ENCODE results near the gene UBE2U.

Gene UBE2U

DNA sequence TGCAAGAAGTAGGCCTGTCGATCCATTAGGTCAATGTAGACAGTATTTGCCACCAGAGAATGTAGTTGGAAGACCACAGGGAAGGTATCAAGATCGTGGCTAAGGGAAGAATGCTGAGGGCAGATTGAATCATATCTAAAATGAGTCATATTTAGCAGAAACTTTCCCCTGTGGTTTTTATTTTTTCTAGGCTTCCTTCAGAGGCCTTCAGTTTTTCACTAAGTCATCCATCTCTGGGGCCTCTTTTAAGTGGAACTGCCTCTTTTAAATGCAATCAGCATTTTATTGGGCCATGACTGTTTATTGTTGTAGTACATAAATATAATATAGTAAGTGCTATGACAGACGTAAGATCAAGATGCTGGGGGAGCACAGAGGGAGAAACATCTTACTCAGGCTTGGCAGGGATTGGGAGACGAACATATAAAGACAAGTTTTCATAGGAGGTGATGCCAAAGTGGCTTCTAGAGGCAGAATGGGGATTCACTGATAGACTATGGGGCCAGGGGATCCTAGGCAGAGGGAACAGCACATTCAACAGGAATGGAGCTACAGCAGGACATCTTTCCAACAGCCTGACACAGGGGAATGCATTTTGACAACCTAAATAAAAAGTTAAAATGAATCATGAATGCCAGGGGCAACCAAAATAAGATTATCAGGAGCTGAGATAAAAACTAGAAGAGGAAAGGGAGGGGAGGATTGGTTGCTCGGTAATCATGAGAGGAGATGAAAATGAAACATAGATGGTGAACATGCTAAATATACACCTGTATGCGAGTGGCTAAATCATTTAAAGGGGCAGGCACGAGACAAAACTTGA, 20.1 kb downstream of the UBE2U start:
- no peak for TF ChIP-seq CEBPB (IDR thresholded peaks at IDR 0.05)

DNA sequence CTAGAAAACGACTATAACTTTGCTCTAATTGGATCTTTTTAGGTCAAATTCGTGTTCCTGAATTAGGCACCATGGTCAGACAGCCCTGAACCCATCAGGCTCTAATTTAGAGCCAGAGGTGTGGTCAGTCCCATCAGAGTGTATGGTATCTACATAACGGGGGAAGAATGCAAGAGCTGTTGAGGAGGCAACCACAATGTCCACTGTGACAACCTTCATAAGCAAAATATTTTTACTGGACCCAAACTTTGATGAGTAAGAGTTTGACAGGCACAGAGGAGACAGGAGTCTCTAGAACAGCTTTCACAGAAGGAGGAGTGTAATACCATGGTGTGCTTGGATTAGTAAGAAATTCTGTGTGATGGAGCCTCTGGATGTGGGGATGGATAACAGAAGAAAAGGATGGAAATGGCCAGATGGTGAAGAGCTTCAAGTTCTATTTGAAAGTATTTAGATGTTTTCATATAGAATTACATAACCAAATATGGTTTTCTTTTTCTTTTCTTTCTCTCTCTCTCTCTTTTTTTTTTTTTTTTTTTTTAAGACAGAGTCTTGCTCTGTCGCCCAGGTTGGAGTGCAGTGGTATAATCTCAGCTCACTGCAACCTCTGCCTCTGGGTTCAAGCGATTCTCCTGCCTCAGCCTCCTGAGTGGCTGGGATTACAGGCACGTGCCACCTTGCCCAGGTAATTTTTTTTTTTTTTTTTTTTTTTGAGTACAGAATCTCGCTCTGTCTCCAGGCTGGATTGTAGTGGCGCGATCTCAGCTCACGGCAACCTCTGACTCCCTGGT, 24.9 kb downstream of the UBE2U start:
- TF ChIP-seq, protein P1, sequence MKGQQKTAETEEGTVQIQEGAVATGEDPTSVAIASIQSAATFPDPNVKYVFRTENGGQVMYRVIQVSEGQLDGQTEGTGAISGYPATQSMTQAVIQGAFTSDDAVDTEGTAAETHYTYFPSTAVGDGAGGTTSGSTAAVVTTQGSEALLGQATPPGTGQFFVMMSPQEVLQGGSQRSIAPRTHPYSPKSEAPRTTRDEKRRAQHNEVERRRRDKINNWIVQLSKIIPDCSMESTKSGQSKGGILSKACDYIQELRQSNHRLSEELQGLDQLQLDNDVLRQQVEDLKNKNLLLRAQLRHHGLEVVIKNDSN (IDR thresholded peaks at IDR 0.05): no peak
- TF ChIP-seq YY1 (IDR thresholded peaks at IDR 0.05; ENCODE audit: low read depth) (no peak), CREB1 (IDR thresholded peaks at IDR 0.05; ENCODE audit: low read depth) (no peak), NFIC (IDR thresholded peaks at IDR 0.05) (no peak), EGR1 (IDR thresholded peaks at IDR 0.05) (no peak), TAF1 (IDR thresholded peaks at IDR 0.05; ENCODE audit: low read depth) (no peak), EP300 (IDR thresholded peaks at IDR 0.05; ENCODE audit: borderline replicate concordance) (no peak), FOXM1 (IDR thresholded peaks at IDR 0.05; ENCODE audit: borderline replicate concordance, low read depth) (no peak), TCF12 (IDR thresholded peaks at IDR 0.05; ENCODE audit: low read depth) (no peak), ZBTB7A (IDR thresholded peaks at IDR 0.05; ENCODE audit: low read depth) (no peak)

DNA sequence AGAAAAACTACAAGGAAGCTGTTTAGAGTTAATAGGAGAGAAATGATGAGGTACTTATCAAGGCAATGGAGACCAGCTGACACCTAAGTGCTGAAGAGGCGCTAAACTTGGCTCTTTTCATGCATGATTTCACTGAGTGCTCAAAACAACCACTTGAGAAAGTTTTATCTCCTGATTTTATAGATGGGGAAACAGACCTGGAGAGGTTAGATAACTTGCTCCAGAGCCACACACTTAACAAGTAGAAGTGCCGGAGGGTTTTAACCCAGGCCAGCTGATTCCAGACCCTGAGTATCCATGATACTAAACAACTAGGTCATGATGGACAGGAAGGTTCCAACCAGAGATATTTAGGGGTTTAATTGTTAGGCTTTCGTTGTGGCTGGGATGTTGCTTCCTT, 25.9 kb downstream of the UBE2U start:
- TF ChIP-seq YY1 (IDR thresholded peaks at IDR 0.05; ENCODE audit: low read depth): no peak
- no peak for TF ChIP-seq EP300 (IDR thresholded peaks at IDR 0.05; ENCODE audit: borderline replicate concordance)
- TF ChIP-seq ZBTB7A (IDR thresholded peaks at IDR 0.05; ENCODE audit: low read depth): no peak
- no peak for TF ChIP-seq TEAD4 (IDR thresholded peaks at IDR 0.05)

DNA sequence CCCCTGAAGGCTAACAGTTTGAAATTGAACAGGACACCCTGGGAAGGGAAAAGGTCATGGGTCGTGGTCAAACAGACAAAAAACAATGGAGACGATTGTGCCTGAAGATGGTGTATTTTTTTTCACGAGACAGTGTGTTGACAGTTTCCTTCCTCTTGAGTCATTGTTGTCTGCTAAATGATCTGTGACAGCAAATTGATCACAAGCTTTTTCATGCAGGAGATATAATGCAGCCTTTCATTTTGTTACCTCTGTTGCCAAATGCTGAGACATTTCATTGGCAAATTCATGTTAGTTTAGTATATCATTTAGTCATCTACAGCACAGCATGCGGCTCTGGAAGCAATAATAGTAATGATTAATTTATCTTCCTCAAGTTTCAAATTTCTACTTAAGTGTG, 27.7 kb downstream of the UBE2U start:
- TF ChIP-seq TCF12 (IDR thresholded peaks at IDR 0.05; ENCODE audit: low read depth) (peak; percentile 54; the same call in 1 of the 2 replicates), EP300 (IDR thresholded peaks at IDR 0.05; ENCODE audit: borderline replicate concordance) (peak; percentile 52; the same call in 1 of the 2 replicates), NFIC (IDR thresholded peaks at IDR 0.05) (peak; percentile 60), EGR1 (IDR thresholded peaks at IDR 0.05) (no peak), RAD21 (IDR thresholded peaks at IDR 0.05; ENCODE audit: low read depth) (no peak), TAF1 (IDR thresholded peaks at IDR 0.05; ENCODE audit: low read depth) (no peak), TEAD4 (IDR thresholded peaks at IDR 0.05) (peak; percentile 19; the same call in 1 of the 2 replicates), CREB1 (IDR thresholded peaks at IDR 0.05; ENCODE audit: low read depth) (no peak), CEBPB (IDR thresholded peaks at IDR 0.05) (no peak)
- TF ChIP-seq, protein P1 (IDR thresholded peaks at IDR 0.05): no peak
- TF ChIP-seq, protein P2, sequence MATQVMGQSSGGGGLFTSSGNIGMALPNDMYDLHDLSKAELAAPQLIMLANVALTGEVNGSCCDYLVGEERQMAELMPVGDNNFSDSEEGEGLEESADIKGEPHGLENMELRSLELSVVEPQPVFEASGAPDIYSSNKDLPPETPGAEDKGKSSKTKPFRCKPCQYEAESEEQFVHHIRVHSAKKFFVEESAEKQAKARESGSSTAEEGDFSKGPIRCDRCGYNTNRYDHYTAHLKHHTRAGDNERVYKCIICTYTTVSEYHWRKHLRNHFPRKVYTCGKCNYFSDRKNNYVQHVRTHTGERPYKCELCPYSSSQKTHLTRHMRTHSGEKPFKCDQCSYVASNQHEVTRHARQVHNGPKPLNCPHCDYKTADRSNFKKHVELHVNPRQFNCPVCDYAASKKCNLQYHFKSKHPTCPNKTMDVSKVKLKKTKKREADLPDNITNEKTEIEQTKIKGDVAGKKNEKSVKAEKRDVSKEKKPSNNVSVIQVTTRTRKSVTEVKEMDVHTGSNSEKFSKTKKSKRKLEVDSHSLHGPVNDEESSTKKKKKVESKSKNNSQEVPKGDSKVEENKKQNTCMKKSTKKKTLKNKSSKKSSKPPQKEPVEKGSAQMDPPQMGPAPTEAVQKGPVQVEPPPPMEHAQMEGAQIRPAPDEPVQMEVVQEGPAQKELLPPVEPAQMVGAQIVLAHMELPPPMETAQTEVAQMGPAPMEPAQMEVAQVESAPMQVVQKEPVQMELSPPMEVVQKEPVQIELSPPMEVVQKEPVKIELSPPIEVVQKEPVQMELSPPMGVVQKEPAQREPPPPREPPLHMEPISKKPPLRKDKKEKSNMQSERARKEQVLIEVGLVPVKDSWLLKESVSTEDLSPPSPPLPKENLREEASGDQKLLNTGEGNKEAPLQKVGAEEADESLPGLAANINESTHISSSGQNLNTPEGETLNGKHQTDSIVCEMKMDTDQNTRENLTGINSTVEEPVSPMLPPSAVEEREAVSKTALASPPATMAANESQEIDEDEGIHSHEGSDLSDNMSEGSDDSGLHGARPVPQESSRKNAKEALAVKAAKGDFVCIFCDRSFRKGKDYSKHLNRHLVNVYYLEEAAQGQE (IDR thresholded peaks at IDR 0.05; ENCODE audit: low read depth): no peak

DNA sequence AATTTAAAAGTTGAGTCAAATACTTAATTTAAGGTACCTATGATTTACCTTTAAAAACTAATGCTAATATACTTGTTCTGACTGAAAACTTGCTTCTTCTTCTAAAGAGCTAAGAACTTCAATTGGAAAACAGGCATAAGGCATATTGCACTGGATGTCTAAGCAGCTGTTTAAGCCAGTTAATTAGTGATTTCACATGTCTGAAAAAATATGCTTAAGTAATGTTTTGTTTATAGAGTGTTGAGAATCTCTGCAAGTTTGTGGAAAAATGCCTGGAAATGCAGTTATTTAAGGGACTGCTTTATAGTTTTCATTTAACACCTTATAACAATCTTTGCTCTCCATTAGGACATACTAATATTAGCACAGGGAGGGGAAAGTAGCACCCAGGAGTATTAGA, 28.2 kb downstream of the UBE2U start:
- TF ChIP-seq TCF12 (IDR thresholded peaks at IDR 0.05; ENCODE audit: low read depth) (no peak), ZBTB7A (IDR thresholded peaks at IDR 0.05; ENCODE audit: low read depth) (no peak), EP300 (IDR thresholded peaks at IDR 0.05; ENCODE audit: borderline replicate concordance) (no peak), TAF1 (IDR thresholded peaks at IDR 0.05; ENCODE audit: low read depth) (no peak), CEBPB (IDR thresholded peaks at IDR 0.05) (no peak), RAD21 (IDR thresholded peaks at IDR 0.05; ENCODE audit: low read depth) (no peak)
- TF ChIP-seq, protein P2 (IDR thresholded peaks at IDR 0.05; ENCODE audit: low read depth): no peak
- TF ChIP-seq, protein P1 (IDR thresholded peaks at IDR 0.05): no peak

DNA sequence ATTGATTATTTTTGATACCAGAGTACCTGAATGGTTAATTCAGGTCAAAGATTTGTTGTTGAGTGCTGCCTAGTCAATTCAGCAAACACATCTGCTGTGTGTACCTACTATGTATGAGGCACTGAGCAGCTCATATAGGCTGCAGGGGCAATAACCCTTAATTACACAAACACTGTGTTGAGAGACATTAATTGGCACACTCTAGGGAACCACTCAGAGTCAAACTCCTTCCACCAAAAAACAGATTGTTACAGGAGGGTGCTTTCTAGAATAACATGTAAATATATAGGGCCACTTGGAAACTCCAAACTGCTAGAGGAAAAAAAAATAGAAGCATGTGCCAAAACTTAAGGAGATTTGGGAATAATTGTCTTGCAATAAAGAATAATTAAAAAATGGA, 31.3 kb downstream of the UBE2U start:
- TF ChIP-seq RAD21 (IDR thresholded peaks at IDR 0.05; ENCODE audit: low read depth) (no peak), CEBPB (IDR thresholded peaks at IDR 0.05) (no peak), TAF1 (IDR thresholded peaks at IDR 0.05; ENCODE audit: low read depth) (no peak), YY1 (IDR thresholded peaks at IDR 0.05; ENCODE audit: low read depth) (no peak), CREB1 (IDR thresholded peaks at IDR 0.05; ENCODE audit: low read depth) (no peak), FOXM1 (IDR thresholded peaks at IDR 0.05; ENCODE audit: borderline replicate concordance, low read depth) (no peak), EGR1 (IDR thresholded peaks at IDR 0.05) (no peak), TEAD4 (IDR thresholded peaks at IDR 0.05) (no peak), NFIC (IDR thresholded peaks at IDR 0.05) (no peak), ZBTB7A (IDR thresholded peaks at IDR 0.05; ENCODE audit: low read depth) (no peak), EP300 (IDR thresholded peaks at IDR 0.05; ENCODE audit: borderline replicate concordance) (no peak), TCF12 (IDR thresholded peaks at IDR 0.05; ENCODE audit: low read depth) (no peak)
- TF ChIP-seq, protein P1 (IDR thresholded peaks at IDR 0.05): no peak
- TF ChIP-seq, protein P2 (IDR thresholded peaks at IDR 0.05; ENCODE audit: low read depth): no peak
- TF ChIP-seq, protein P3, sequence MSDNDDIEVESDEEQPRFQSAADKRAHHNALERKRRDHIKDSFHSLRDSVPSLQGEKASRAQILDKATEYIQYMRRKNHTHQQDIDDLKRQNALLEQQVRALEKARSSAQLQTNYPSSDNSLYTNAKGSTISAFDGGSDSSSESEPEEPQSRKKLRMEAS (IDR thresholded peaks at IDR 0.05): no peak
